Epithelial cell of prostate (primary cell): ENCODE measurements around the gene KATNAL1.

Source experiments
- DNase-seq: peaks from one replicate; pipeline ENCODE4 v3.0.0-alpha.2; 2011; ENCODE audit warnings: low read depth, low spot score
- H3K27ac ChIP-seq: fragments of 450-650 bp; 2 replicates; pipeline ENCODE4 v1.5.1; 2017; ENCODE audit warnings: mild to moderate bottlenecking

Gene KATNAL1

GRCh38 chr13:30172593-30173302 lies 134.6 kb downstream of the KATNAL1 start:
- DNase-seq, result no peak
- no peak overlapping the region for H3K27ac ChIP-seq

DNA sequence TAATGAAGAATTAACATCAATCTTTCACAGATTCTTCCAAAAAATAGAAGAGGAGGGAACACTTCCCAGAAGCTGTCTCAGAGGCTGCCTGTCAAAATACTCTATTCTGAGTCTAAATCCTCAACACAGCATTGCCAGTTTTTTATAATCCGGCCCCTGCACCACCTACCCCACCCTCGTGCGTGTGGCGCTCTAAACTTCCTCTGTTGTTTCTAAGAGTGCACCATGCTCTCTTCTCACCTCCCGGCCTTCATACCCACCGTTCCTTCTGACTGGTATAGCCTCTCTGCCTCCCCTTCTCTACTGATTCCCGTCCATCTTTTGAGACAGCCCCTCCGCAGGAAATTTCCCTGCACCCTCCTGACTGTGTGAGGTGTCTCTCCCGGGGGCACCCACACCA lies 136.8 kb downstream of the KATNAL1 start:
- DNase-seq, result no peak
- H3K27ac ChIP-seq, result no peak overlapping the region

- DNase-seq, result no peak
- no peak overlapping the region for H3K27ac ChIP-seq
Measured at GRCh38 chr13:30169442-30169841, 137.9 kb downstream of the KATNAL1 start.

DNA sequence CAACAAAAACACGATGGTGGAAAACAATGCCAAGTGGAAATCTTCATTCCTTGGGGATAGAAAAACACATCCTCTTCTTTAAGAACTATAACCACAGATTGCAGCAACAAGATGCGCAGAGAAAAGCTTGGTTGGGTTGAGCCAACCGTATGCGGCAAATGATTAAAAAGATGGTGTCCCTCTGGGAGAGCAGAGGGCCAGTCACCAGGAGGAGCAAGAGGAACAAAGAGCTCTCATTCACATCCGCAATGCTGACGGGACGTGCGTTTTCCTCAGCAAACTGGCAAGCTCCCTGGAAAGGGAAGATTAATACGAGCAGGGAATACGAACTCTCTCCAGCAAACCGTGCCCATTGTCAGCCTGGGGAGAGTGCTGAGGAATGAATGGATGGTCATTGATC lies 141.6 kb downstream of the KATNAL1 start:
- no peak overlapping the region for H3K27ac ChIP-seq
- DNase-seq, result no peak

DNA sequence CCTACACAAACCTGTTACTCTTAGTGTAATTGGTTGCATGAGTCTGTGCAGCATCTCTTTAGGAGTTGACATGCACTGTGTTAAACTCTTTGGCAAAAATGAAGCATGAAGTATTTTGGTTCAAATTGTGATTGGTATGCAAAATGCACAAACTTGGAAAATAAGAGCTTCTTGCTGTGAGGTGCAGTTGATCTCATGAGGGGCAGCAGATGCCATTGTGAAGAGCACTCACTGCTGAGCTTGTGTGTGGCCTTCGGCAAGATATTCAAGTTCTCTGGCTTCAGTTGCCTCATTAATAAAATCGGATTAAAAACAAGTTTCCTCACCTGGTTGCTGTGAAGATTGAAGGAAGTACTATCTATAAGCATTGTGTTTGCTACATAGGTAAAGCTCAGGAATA lies 142.3 kb downstream of the KATNAL1 start:
- H3K27ac ChIP-seq, result no peak overlapping the region
- no peak for DNase-seq

GRCh38 chr13:30164146-30164545 lies 143.2 kb downstream of the KATNAL1 start:
- no peak overlapping the region for H3K27ac ChIP-seq
- DNase-seq, result no peak

DNA sequence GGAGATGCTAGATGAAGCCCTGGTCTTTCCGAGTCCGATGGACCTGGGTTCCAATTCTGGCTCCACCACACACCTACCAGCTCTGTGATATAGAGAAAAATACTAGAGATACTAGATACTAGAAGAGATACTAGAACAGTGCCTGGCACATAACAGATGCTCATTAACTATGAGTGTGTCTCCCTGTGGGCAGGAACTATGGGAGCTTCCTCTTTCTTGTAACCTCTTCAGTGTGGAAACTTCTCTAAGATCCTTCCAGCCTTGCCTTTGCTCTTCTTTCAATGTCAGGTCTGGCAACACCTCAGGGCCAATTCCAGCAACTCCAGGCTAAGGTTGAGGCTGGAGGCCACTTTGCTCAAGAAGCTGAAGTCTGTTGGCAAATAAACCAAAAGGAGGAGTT lies 143.9 kb downstream of the KATNAL1 start:
- DNase-seq, result no peak
- no peak overlapping the region for H3K27ac ChIP-seq

DNA sequence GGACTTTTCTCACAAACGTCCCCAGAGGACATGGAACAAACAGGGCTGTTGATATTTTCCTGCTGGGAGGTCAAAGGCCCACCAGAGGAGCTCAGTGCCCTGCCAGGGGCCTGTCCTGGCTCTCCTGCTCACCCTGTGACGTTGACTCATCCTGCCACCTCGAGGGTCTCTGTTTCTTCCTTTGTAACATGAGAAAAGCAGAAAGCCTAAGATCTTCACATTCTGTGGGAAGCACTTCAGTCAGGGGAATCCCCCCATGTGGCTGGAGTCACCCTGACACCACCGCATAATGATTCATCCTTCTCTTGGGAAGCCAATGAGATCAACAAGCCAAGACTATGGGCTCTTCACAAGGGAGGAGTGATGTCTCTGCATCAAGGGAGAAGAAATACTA lies 147.9 kb downstream of the KATNAL1 start:
- DNase-seq, result no peak
- no peak overlapping the region for H3K27ac ChIP-seq

DNA sequence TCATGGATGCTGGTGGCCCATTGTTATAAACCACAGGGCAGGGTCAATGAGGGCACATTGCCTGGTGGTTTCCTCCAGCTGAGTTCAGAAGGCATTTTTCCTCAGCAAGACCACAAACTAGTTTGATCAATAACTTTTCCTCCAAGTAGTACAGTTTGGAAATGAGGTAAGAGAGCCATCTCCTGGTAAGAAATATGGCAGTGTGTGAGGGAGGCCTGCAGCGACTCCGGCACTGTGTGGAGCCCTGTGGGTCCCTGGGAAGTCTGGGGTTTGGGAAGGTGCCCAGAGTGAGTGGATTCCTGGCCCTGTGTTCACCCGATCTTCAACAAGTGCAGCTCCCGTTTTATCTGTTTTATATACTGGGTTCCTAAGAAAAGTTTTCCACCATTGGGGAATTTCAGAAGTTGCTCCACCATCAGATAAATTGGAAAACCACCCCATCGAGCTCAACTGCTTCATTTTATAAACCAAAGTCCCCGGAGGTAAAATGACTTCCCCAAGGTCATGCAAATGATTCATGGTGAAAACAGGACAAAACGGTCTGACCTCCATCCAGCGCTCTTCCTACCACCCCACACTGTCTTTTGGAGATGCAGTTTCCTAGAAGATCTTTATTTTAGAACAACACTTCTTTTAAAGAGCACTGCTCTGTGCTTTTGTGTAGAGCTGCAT lies 148.4 kb downstream of the KATNAL1 start:
- H3K27ac ChIP-seq, result no peak overlapping the region
- DNase-seq, result no peak

DNA sequence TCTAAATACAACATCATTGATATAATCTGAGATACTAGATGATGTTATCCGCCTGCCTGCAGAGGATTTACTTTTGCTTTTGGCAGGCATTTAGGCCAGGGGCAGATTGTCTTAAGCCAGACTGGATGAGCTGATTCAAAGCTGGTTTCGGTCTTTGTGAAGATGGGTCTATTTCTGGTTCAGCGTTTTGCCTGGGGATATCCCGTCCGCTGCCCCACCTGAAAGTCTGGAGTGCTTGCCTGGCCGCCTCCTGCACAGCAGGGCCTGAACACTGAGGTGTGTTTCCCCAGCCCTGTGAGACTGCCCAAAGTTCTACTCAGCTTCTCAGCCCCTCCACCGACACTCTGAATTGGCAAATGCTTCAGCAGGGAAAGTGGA lies 149.7 kb downstream of the KATNAL1 start:
- no peak for DNase-seq
- no peak overlapping the region for H3K27ac ChIP-seq

GRCh38 chr13:30156826-30157615 lies 150.3 kb downstream of the KATNAL1 start:
- H3K27ac ChIP-seq, result no peak overlapping the region
- no peak for DNase-seq

GRCh38 chr13:30156270-30156669 lies 151.1 kb downstream of the KATNAL1 start:
- H3K27ac ChIP-seq, result no peak overlapping the region
- DNase-seq, result no peak

DNA sequence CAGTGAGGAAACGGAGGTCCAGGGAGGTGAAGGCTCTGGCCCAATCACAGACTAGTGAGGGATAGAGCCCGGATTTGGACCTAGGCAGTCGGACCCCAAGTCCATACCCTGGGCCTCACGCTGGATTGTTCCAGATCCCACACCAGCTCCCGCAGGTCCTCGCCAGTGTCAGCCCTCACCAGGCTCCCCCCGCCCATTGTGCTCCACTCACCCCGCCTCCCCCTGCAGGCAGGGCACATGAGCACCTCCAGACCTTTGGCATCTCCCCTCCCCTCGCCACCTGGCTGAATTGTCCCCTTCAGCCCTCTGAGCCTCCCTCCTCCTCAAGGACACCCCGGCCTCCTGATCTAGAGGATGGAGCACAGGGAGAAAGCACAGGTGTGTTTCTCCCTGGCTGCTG lies 152.4 kb downstream of the KATNAL1 start:
- H3K27ac ChIP-seq, result no peak overlapping the region
- DNase-seq, result no peak

DNA sequence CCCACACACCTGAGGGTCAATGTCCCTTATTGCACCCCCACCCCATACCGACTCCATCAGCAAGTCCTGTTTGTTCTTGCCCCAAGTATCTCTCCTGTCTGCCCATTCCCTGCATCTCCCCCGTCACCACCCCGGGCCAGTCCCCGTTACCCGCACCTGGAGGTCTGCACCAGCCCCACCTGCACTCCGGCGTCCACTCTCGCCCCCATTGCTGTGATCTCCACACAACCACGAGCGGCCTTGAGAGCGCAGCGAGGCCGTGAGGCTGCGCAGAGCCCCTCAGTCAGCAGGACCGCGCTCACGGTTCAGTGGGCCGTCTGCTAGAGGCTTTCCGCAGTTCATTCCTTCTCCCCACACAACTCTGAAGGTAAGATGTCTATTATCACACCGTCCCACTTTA lies 152.8 kb downstream of the KATNAL1 start:
- DNase-seq, result no peak
- no peak overlapping the region for H3K27ac ChIP-seq

GRCh38 chr13:30153545-30154426 lies 153.6 kb downstream of the KATNAL1 start:
- DNase-seq, result no peak
- H3K27ac ChIP-seq, result no peak overlapping the region
